ENCODE data around the gene CYSTM1. TPM values are rescaled to one million over a fixed set of nuclear protein-coding genes. Genes with fewer than 3 reads are reported as not detected.
"Not testable (repeated sequence)": the region's sequence is repeated elsewhere in the genome, so short reads cannot be mapped to it uniquely, and the experiment has no call there.

CYSTM1 gene
- total RNA-seq, 2 donors from 2014 or later = 11.3 to 11.9 TPM

DNA sequence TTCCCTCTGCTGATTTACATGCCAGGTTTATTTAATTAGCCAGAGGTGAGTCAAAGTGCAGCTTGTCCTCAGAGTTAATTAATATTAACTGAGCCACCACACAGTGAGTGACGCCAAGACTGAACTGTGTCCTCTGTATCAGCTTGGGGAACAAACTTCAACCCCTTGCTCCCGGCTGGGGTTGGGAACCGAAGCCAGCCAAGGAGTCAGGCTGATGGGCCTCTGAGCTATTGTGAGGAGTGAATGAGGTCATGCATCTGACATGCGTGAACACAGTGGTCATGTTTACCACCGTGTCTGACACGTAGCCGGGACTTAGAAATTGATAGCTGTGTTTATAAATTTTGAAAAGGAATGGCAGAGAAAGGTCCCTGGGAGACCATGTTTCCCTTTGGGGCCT lies 32.1 kb upstream of the CYSTM1 start:
- no peak overlapping the region for H3K27ac Mint-ChIP-seq
- no peak for ATAC-seq (replicated peaks)
- peaks cover 9% of the 10 kb centered on the region for H3K4me1 Mint-ChIP-seq
- peaks cover 7% of the 10 kb centered on the region for H3K27me3 Mint-ChIP-seq
- no peaks in the 10 kb centered on the region for H3K36me3 Mint-ChIP-seq (ENCODE audit: low read depth)
- H3K4me3 Mint-ChIP-seq = no peak overlapping the region
- no peaks in the 10 kb centered on the region for H3K9me3 Mint-ChIP-seq

DNA sequence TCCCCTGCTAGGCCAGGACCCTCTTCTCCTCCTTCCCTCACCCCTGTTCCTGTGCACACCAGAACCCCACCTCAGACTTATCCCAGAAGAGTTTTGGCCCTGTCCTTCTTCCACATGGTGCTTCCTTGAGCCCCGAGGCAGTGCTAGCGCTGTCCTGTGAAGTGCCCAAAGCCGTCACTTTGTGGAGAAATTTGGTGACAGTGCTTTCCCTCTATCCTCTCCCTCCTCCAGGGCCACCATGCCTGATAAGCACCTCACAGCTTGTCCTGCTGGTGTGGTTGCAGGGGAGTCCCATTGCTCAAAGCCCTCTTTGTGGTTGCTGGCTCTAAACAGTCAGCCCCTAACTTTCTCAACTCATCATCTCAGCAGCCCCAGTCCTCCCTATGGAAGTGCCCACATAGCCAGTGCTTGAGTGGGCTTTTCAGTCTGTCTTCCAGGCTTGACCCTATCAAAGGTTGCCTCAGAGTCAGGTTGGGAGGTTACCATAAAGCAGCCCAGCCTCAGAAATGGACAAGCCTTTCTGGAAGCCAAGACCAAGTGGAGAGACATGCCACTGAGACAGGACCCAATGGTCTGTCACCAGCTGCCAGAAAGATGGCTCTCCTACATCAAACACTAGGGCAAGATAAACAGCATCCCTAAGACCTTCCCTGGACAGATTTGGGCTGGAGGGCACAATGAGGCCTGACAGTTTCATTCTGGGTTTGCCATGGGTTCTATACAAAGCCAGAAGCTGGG lies 31.3 kb upstream of the CYSTM1 start:
- Mint-ChIP-seq H3K9me3 (no peaks in the 10 kb centered on the region), H3K27ac (no peak overlapping the region), H3K36me3 (ENCODE audit: low read depth) (no peaks in the 10 kb centered on the region), H3K27me3 (peaks cover 7% of the 10 kb centered on the region), H3K4me3 (no peak overlapping the region), H3K4me1 (peaks cover 9% of the 10 kb centered on the region)
- ATAC-seq (replicated peaks) = no peak

DNA sequence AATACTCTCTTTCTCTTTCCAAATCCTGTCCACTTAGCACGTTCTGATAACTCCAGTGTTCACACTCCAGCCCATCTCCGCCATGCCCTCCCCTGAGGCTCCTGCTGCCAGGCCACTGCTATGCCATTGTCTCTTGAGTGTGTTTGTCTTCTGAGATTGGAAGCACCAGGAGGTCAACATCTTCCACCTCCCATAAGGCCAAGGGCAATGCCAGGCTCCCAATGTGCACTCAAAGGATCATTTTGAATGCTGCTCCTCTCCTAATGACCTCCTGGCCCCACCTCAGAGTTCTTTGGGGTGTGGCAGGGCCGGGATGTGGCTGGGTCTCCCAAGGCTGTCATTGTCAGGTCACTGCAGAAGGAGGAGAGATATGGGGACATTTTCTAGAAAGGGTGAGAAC lies 29.7 kb upstream of the CYSTM1 start:
- Mint-ChIP-seq H3K4me3 (peak overlapping the region; percentile 63), H3K27ac (peak overlapping the region; percentile 64), H3K9me3 (no peaks in the 10 kb centered on the region), H3K27me3 (peaks cover 7% of the 10 kb centered on the region), H3K36me3 (ENCODE audit: low read depth) (no peaks in the 10 kb centered on the region), H3K4me1 (peaks cover 9% of the 10 kb centered on the region)
- ATAC-seq (replicated peaks) = no peak

DNA sequence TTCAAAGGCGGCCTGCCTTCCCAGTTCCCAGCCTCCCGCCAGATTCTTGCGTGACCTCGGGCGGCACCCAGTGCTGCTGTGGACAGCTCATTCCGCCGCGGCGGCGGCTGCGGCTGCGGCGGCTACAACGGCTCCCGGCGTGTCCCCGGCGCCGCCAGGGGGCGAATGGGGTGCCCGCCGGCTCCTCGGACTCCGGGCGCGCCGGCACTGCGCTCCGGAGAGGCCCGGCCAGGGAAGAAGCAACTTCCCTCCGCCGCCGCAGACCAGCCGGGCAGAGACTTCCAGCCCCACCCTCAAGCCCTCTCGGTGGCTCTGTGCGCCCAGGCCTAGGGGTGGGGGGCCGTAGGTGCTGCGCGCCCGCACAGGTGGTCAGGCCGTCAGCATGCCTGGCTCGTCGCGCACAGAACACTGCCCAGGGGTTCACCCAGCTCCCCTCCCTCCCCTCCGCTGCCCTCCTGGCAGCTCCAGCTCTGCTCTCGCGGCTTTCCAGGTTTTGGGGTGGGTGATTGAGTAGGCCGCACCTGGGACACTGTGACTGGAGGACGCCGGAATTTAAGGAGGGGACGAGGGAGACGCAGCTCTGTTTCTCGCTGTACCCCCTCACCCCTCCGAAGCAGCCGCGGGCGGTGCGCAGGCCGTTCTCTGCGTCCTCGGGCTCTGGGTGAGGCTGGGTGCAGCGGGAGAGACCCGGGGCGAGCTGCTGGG lies 29.0 kb upstream of the CYSTM1 start:
- Mint-ChIP-seq H3K27ac (no peak overlapping the region), H3K9me3 (no peaks in the 10 kb centered on the region), H3K4me1 (peaks cover 9% of the 10 kb centered on the region), H3K36me3 (ENCODE audit: low read depth) (no peaks in the 10 kb centered on the region), H3K27me3 (peaks cover 7% of the 10 kb centered on the region), H3K4me3 (peak overlapping the region; percentile 63)
- ATAC-seq (replicated peaks) = peak; percentile 84

DNA sequence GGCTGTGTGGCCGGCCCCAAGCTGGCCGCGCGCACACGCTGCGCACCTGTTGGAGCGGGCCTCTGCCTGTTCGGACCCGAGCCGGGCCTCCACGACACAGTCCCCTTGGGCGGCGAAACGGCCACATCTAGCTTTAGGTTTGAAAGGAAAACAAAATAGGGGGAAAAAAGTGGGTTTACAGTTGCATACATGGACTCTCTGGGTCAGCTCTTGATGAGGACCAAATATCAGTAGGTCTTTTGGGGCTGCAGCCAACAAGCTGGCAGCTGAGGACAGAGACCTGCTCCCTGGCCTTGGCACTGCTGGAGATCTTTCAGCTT lies 28.5 kb upstream of the CYSTM1 start:
- no peaks in the 10 kb centered on the region for H3K9me3 Mint-ChIP-seq
- peaks cover 7% of the 10 kb centered on the region for H3K27me3 Mint-ChIP-seq
- peaks cover 9% of the 10 kb centered on the region for H3K4me1 Mint-ChIP-seq
- peak overlapping the region; percentile 63 for H3K4me3 Mint-ChIP-seq
- no peaks in the 10 kb centered on the region for H3K36me3 Mint-ChIP-seq (ENCODE audit: low read depth)
- ATAC-seq (replicated peaks) = no peak
- H3K27ac Mint-ChIP-seq = no peak overlapping the region

DNA sequence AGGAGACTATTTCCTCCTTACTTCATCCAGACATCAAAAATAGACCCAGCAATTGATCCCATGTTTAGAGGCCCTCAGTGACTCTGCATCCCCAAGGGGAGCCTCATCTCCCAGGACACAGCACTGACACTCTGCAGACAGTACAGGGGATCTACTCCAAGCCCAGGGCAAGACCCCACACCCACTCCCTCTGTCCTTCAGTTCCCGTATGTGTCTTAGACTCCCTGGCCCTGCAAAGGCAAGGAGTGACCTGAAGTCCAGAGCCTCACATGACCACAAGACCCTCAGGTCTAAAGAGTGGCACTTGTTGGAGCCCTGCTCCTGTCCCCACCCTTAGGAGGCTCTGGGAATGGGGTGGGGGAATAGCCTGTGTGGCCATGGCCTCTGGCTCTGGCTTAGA lies 27.5 kb upstream of the CYSTM1 start:
- no peak overlapping the region for H3K27ac Mint-ChIP-seq
- H3K27me3 Mint-ChIP-seq = peaks cover 7% of the 10 kb centered on the region
- H3K36me3 Mint-ChIP-seq (ENCODE audit: low read depth) = no peaks in the 10 kb centered on the region
- ATAC-seq (replicated peaks) = no peak
- H3K4me1 Mint-ChIP-seq = peaks cover 9% of the 10 kb centered on the region
- H3K4me3 Mint-ChIP-seq = no peak overlapping the region
- no peaks in the 10 kb centered on the region for H3K9me3 Mint-ChIP-seq

DNA sequence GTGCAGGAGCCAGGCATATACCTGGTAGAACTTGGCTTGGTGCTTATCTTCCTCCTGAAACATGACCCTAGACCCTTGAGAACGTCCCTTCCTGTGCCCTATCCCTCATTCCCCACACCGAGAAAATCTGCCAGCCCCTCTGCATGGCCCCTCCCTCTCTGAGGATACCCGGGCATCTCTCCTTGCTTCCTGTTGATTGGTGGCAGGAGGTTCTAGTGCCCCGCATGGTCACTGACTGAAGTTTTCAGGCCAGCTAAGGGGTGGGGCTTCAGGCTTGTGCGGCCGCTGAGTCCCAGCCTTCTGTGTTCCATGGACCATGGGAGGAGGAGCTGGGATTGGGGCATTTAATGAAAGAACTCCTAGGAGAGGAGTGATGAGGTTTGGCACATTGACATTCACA lies 26.5 kb upstream of the CYSTM1 start:
- peaks cover 7% of the 10 kb centered on the region for H3K27me3 Mint-ChIP-seq
- ATAC-seq (replicated peaks) = no peak
- H3K4me1 Mint-ChIP-seq = peaks cover 9% of the 10 kb centered on the region
- H3K4me3 Mint-ChIP-seq = no peak overlapping the region
- no peaks in the 10 kb centered on the region for H3K9me3 Mint-ChIP-seq
- H3K27ac Mint-ChIP-seq = no peak overlapping the region
- H3K36me3 Mint-ChIP-seq (ENCODE audit: low read depth) = no peaks in the 10 kb centered on the region

DNA sequence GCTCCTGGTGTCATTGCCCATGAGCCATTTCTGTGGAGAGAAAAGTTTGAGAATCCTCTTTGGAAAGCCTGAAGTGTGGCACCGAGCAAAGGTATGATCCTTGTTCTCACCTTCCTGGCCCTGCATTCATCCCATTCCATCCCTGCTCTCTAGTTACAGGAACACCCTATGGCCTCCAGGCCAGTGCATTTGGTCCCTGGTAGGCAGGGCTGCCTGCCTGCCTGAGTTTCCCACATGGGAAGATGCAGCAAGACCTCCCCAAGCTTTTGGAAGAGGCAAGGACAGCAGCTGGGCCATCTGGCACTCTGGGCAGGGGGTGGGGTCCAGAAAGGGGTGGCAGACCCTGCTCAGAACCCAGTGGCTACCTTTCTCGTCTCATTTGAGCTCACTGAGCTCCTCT lies 24.8 kb upstream of the CYSTM1 start:
- Mint-ChIP-seq H3K27me3 (peaks cover 4% of the 10 kb centered on the region), H3K4me1 (peaks cover 4% of the 10 kb centered on the region), H3K36me3 (ENCODE audit: low read depth) (no peaks in the 10 kb centered on the region), H3K4me3 (no peak overlapping the region), H3K27ac (no peak overlapping the region), H3K9me3 (no peaks in the 10 kb centered on the region)
- no peak for ATAC-seq (replicated peaks)

DNA sequence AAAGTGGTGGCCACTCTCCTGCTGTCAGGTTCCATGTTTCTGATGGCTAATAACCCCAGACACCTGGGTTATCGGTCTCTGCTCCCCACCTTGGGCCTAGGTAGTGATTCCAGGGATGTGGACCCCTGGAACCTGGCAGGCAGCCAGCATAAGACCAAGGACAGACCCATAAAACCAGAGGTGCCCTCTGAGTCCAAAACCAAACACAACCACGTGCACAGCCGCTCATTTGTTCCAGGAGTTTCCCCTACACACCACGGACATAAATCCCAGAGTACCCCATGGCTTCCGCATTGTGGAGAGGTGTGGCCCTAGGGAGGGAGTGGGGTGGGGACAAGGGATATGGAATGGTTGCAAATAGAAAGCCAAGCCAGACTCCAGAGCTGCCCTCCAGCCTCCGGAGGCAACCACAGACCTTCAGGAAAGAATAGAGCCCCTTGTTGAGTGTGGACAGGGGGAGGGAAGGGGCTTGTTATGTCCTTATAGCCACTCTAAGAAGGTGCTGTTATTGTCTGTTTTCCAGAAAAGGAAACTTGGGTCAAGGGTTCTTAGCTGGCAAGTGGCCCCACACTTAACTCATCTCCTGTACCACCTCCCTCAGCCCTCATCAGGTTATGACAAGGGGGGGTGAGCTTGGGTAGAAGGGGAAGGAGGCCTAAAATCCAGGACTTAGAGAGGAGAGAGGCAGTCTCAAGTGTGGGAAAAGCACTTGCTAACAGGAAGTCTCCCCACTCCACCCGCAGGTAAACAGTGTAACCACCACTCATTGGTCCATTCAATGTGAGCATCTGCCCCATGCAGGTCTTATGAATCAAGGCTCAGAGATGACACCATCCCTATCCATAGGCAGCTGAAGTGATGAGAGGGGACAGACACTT lies 23.6 kb upstream of the CYSTM1 start:
- Mint-ChIP-seq H3K36me3 (ENCODE audit: low read depth) (no peaks in the 10 kb centered on the region), H3K27ac (peak overlapping the region; percentile 33), H3K4me3 (no peak overlapping the region), H3K27me3 (no peaks in the 10 kb centered on the region), H3K9me3 (no peaks in the 10 kb centered on the region), H3K4me1 (no peaks in the 10 kb centered on the region)
- no peak for ATAC-seq (replicated peaks)

DNA sequence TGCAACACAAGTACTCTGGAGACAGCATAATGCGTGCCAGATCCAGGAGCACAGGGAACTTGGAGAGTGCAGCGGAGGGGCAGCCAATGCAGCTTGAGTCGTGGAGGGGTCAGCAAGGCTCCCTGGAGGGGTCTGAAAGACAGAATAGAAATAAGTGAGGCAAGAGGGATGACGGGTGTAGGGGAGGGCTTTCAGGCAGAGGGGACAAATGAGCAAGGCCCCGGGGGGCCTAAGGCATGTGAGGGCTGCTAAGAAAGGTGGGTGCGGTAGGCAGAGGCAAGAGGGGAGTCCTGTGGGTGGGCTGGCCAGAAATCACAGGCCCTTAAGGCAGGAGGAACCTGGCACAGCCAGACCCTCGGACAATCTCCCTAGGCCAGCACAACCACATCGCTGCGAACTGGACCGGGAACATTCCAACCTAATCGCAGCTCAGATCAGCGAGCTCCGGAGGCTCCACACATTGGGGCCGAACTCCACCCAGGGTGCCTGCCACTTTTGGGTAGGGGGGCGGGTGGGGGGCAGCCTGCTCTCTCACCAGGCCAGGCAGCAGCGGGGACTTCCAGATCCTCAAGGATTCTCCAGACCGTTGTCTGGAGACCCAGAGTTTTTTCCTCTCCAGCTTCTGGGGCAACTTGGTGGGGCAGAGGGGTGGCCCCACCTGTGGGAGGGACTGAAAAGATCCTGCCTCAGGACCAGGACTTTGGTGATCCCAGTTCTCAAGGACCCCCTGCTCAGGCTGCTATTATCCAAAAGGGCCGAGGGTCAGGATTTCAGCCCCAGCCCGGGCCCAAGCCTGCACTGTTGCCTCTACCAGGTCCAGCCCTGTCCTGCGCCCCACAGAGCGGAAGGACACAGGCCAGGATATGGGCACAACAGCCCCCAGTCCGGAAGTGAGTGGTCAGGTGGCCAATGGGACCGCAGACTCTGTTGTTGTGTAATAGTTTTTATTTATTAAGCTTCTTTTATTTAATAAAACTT lies 22.7 kb upstream of the CYSTM1 start:
- Mint-ChIP-seq H3K9me3 (no peaks in the 10 kb centered on the region), H3K4me1 (peaks cover 5% of the 10 kb centered on the region), H3K27me3 (no peaks in the 10 kb centered on the region), H3K27ac (peak overlapping the region; percentile 33), H3K36me3 (ENCODE audit: low read depth) (no peaks in the 10 kb centered on the region), H3K4me3 (no peak overlapping the region)
- ATAC-seq (replicated peaks) = no peak

DNA sequence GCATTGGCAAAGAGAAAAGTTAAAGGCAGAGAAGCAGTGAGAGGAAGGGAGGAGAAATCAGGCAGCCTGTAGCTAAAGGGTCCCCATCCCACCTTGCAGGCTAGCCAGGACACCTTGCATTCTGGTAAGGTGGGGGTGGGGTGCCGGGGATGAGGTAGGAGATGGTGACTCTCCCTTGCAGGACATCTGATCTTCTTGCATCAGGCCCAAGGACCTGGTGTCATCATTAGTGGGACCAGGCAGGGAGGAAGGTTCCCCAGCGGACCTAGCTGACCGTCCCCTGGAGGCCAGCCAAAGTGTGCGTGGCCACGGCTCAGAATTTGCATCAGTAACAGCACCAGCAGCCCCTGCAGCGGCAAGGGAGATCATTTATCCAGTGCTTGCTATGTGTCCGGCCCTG lies 21.7 kb upstream of the CYSTM1 start:
- Mint-ChIP-seq H3K4me3 (no peak overlapping the region), H3K36me3 (ENCODE audit: low read depth) (no peaks in the 10 kb centered on the region), H3K9me3 (no peaks in the 10 kb centered on the region), H3K4me1 (peaks cover 5% of the 10 kb centered on the region), H3K27me3 (no peaks in the 10 kb centered on the region), H3K27ac (no peak overlapping the region)
- ATAC-seq (replicated peaks) = no peak

DNA sequence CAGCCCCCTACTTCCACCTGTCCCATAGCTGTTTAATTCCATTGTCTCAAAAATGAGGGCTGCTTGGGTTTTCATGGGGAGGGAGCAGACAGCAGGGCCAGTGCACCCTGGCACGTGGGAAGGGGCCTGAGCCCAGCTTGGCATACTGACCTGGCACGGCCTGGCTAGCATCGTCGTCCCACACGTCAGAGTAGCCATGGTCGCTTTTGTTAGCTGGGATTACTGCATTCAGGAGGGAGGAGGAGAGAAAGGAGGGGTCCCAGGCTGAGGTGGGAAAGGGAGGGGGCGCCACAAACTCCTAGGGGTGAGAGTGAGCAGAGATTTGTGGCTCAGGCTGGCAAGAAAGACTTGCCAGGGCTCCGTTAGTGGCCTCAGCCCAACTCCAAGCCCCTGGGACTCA lies 21.1 kb upstream of the CYSTM1 start:
- Mint-ChIP-seq H3K9me3 (no peaks in the 10 kb centered on the region), H3K27ac (peak overlapping the region; percentile 73), H3K36me3 (ENCODE audit: low read depth) (no peaks in the 10 kb centered on the region), H3K4me3 (no peak overlapping the region), H3K4me1 (peaks cover 5% of the 10 kb centered on the region), H3K27me3 (no peaks in the 10 kb centered on the region)
- no peak for ATAC-seq (replicated peaks)

DNA sequence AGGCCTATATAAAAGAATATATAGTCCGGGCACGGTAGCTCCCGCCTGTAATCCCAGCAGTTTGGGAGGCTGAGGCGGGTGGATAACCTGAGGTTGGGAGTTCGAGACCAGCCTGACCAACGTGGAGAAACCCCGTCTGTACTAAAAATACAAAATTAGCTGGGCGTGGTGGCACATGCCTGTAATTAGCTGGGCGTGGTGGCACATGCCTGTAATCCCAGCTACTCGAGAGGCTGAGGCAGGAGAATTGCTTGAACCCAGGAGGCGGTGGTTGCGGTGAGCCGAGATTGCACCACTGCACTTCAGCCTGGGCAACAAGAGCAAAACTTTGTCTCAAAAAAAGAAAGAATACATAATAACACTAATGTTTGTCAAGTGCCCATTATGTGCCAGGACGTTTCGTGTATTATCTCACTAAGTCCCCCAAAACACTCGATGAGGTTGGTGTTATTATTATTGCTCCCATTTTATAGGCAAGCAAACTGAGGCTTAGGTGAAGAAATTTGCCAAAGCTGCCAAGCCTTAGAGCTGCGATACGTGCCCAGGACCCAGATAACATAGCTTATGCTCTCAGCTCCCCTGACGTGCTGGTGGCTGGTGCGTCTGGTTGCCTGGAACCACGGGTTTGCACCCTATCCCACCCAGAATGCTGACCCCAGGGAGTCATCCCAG lies 20.1 kb upstream of the CYSTM1 start:
- not testable (repeated sequence) for H3K36me3 Mint-ChIP-seq (ENCODE audit: low read depth); ATAC-seq (replicated peaks); H3K4me3 Mint-ChIP-seq; H3K9me3 Mint-ChIP-seq; H3K4me1 Mint-ChIP-seq; H3K27me3 Mint-ChIP-seq
- peak overlapping the region; percentile 73 for H3K27ac Mint-ChIP-seq
